Progenitor cell of endocrine pancreas (in vitro differentiated cells): ENCODE data around the gene PSMB11. TPM values are rescaled to one million over a fixed set of nuclear protein-coding genes. Genes with fewer than 3 reads are reported as not detected.

Experiments
- DNase-seq: peaks from one replicate; pipeline ENCODE4 v3.0.0; 2021; ENCODE audit warnings: low spot score; ENCODE audit not compliant: unreplicated experiment
- H3K27ac Mint-ChIP-seq: 2 replicates; pipeline ENCODE4 v1.8.0; 2021; ENCODE audit warnings: mild to moderate bottlenecking, moderate library complexity, mixed read lengths
- H3K27me3 Mint-ChIP-seq: 2 replicates; pipeline ENCODE4 v1.8.0; 2021; ENCODE audit warnings: mixed read lengths
- H3K36me3 Mint-ChIP-seq: 2 replicates; pipeline ENCODE4 v1.8.0; 2022; ENCODE audit warnings: mixed read lengths; ENCODE audit not compliant: insufficient read depth
- H3K4me1 Mint-ChIP-seq: 2 replicates; pipeline ENCODE4 v1.8.0; 2021; ENCODE audit warnings: low read depth, mixed read lengths
- H3K4me3 Mint-ChIP-seq: 2 replicates; pipeline ENCODE4 v1.8.0; 2021; ENCODE audit warnings: low read depth, mild to moderate bottlenecking, moderate library complexity, mixed read lengths
- H3K9me3 Mint-ChIP-seq: 2 replicates; pipeline ENCODE4 v1.8.0; 2021; ENCODE audit warnings: low read depth, mixed read lengths
- CTCF ChIP-seq: fragments of 200-600 bp; sonication (generic); IDR thresholded peaks from one replicate; pipeline ENCODE4 v1.5.0; 2021; ENCODE audit warnings: antibody characterized with exemption, mild to moderate bottlenecking; ENCODE audit not compliant: unreplicated experiment
- total RNA-seq: library from RNA; stranded (reverse); gene quantifications from 2 replicates; pipeline ENCODE4 v1.2.1, GENCODE V29; 2021

PSMB11 gene
- total RNA-seq, 1 donor from 2014 or later, result not detected

- DNase-seq, result no peak
Observed at GRCh38 chr14:23033801-23034497, 8.1 kb upstream of the PSMB11 start.

GRCh38 chr14:23034498-23035302, 7.3 kb upstream of the PSMB11 start, which contains the start of gene PSMB5:
Gene PSMB5, minus strand, starts transcription at chr14:23034900. Its CDS starts 19 bp downstream, at chr14:23034881.
- Mint-ChIP-seq H3K27ac (peak within 1 kb of the TSS; percentile 97), H3K4me1 (peaks cover 11% of the 10 kb centered on the region), H3K4me3 (peak within 1 kb of the TSS; percentile 80), H3K36me3 (peaks cover 13% of the 10 kb centered on the region), H3K9me3 (no peaks in the 10 kb centered on the region), H3K27me3 (no peaks in the 10 kb centered on the region)
- no peak for TF ChIP-seq CTCF
- DNase-seq, result peak; percentile 64

More at GRCh38 chr14:23033801-23034497, 8.1 kb upstream of the PSMB11 start:
- no peaks in the 10 kb centered on the region for H3K27me3 Mint-ChIP-seq
- TF ChIP-seq CTCF, result no peak
- H3K9me3 Mint-ChIP-seq, result no peaks in the 10 kb centered on the region
- peaks cover 17% of the 10 kb centered on the region for H3K36me3 Mint-ChIP-seq
- peak overlapping the region; percentile 80 for H3K4me3 Mint-ChIP-seq
- peak overlapping the region; percentile 97 for H3K27ac Mint-ChIP-seq
- peaks cover 11% of the 10 kb centered on the region for H3K4me1 Mint-ChIP-seq

GRCh38 chr14:23035303-23036144, 6.5 kb upstream of the PSMB11 start:
- TF ChIP-seq CTCF, result no peak
- peaks cover 11% of the 10 kb centered on the region for H3K4me1 Mint-ChIP-seq
- peak overlapping the region; percentile 97 for H3K27ac Mint-ChIP-seq
- H3K4me3 Mint-ChIP-seq, result peak overlapping the region; percentile 80
- no peaks in the 10 kb centered on the region for H3K27me3 Mint-ChIP-seq
- no peak for DNase-seq
- peaks cover 13% of the 10 kb centered on the region for H3K36me3 Mint-ChIP-seq
- no peaks in the 10 kb centered on the region for H3K9me3 Mint-ChIP-seq

- Mint-ChIP-seq H3K27ac (no peak overlapping the region), H3K36me3 (no peaks in the 10 kb centered on the region), H3K27me3 (peaks cover 7% of the 10 kb centered on the region), H3K9me3 (no peaks in the 10 kb centered on the region), H3K4me1 (peaks cover 2% of the 10 kb centered on the region), H3K4me3 (no peak overlapping the region)
- TF ChIP-seq CTCF, result no peak
- no peak for DNase-seq
Observed at GRCh38 chr14:23040100-23040499, 1.9 kb upstream of the PSMB11 start.

GRCh38 chr14:23041729-23042128, 283 bp upstream of the PSMB11 start:
- Mint-ChIP-seq H3K36me3 (no peaks in the 10 kb centered on the region), H3K4me3 (no peak overlapping the region), H3K27me3 (peaks cover 7% of the 10 kb centered on the region), H3K9me3 (no peaks in the 10 kb centered on the region), H3K27ac (no peak overlapping the region), H3K4me1 (peaks cover 2% of the 10 kb centered on the region)
- DNase-seq, result no peak
- no peak for TF ChIP-seq CTCF
